HepG2 (cell line): ENCODE results near the gene DPH6. TPM values are rescaled to one million over a fixed set of nuclear protein-coding genes. Genes with fewer than 3 reads are reported as not detected.

ENCODE experiments used
- ATAC-seq: fragments of 200-7000 bp; cut with Tn5 transposase; 3 replicates; pipeline ENCODE4 v1.9.1; 2020; ENCODE audit warnings: mild to moderate bottlenecking, moderate library complexity
- BruUV-seq: library from RNA; stranded (reverse); fragments of 400-500 nt; replicated peaks from 2 replicates; lab custom pipeline; 2021; lab: Mats Ljungman, UMichigan
- CTCF ChIA-PET: fragments of 300-600 bp; formaldehyde crosslinking; extraction: SDS; loops from one replicate; lab custom pipeline; 2021; ENCODE audit warnings: low total read pairs, inconsistent platforms, low intra/inter-chr PET ratio; lab: Yijun Ruan, JAX
- POLR2A ChIA-PET: fragments of 350-600 bp; sonication (Branson Sonifier 250); formaldehyde crosslinking; loops from one replicate; lab custom pipeline; 2020; ENCODE audit warnings: antibody characterized with exemption, inconsistent platforms; lab: Yijun Ruan, JAX
- DNase-seq: peaks from one replicate; pipeline ENCODE4 v3.0.0-alpha.2; 2015; ENCODE audit warnings: low spot score
- FAIRE-seq: peaks from 3 replicates; lab custom pipeline; 2011; peaks lifted over from hg19 to GRCh38; lab: Jason Lieb, UNC
- H2AFZ ChIP-seq: one replicate; pipeline ENCODE4 v1.6.1; 2011; ENCODE audit warnings: low read length, inconsistent platforms
- H3K27ac ChIP-seq: fragments of 300-600 bp; 3 replicates; pipeline ENCODE4 v1.8.0; 2011; ENCODE audit warnings: mixed run types, mild to moderate bottlenecking, mixed read lengths, low read length, inconsistent platforms; ENCODE audit not compliant: insufficient read depth; ENCODE audit errors: extremely low read length
- H3K27me3 ChIP-seq, 2 experiments: fragments of 200-600 bp in 1 of 2; 2 replicates in 1 of 2; 3 replicates in 1 of 2; pipeline versions ENCODE4 v1.6.0 to v1.8.0; 2011; ENCODE audit warnings: low read length in 2 of 2, mild to moderate bottlenecking in 2 of 2, moderate library complexity in 2 of 2, inconsistent platforms in 1 of 2; ENCODE audit not compliant: insufficient read depth in 2 of 2, control insufficient read depth in 1 of 2
- H3K36me3 ChIP-seq, 2 experiments: fragments of 200-600 bp in 1 of 2; replicated peaks in 1 of 2; 2 replicates in 1 of 2; 3 replicates in 1 of 2; pipeline versions ENCODE4 v1.5.1 to v1.8.0; 2011; ENCODE audit warnings: low read length in 2 of 2, inconsistent platforms in 1 of 2; ENCODE audit not compliant: insufficient read depth in 2 of 2, control insufficient read depth in 1 of 2
- H3K4me1 ChIP-seq: 2 replicates; pipeline ENCODE4 v1.5.1; 2012; ENCODE audit warnings: low read length, inconsistent platforms; ENCODE audit not compliant: insufficient read depth
- H3K4me2 ChIP-seq: 2 replicates; pipeline ENCODE4 v1.6.0; 2011; ENCODE audit warnings: low read depth, low read length, inconsistent platforms
- H3K4me3 ChIP-seq, 3 experiments: fragments of 200-600 bp in 1 of 3; sonication (generic), shearing (Covaris generic) in 1 of 3; replicated peaks in 1 of 3; 2 replicates each; pipeline ENCODE4 v1.5.1; 2011 to 2016; ENCODE audit warnings: low read length in 3 of 3, inconsistent platforms in 2 of 3, low read depth in 2 of 3, mild to moderate bottlenecking in 2 of 3, control low read depth in 1 of 3, mixed read lengths in 1 of 3; ENCODE audit not compliant: insufficient read depth in 1 of 3
- H3K79me2 ChIP-seq: one replicate; pipeline ENCODE4 v1.6.1; 2011; ENCODE audit warnings: low read length, inconsistent platforms; ENCODE audit not compliant: insufficient read depth
- H3K9ac ChIP-seq: 2 replicates; pipeline ENCODE4 v1.6.0; 2011; ENCODE audit warnings: mild to moderate bottlenecking, low read depth, low read length, inconsistent platforms; ENCODE audit not compliant: insufficient read depth
- H3K9me3 ChIP-seq: 2 replicates; pipeline ENCODE4 v1.5.1; 2012; ENCODE audit warnings: mild to moderate bottlenecking, low read length
- H4K20me1 ChIP-seq: 2 replicates; pipeline ENCODE4 v1.6.0; 2011; ENCODE audit warnings: inconsistent platforms, mild to moderate bottlenecking, low read length, moderate library complexity; ENCODE audit not compliant: insufficient read depth
- ERF ChIP-seq: IDR thresholded peaks from 2 replicates; pipeline ENCODE4 v1.6.1; 2018; ENCODE audit warnings: missing biosample characterization, missing genetic modification reagents
- GATAD1 ChIP-seq: IDR thresholded peaks from 2 replicates; pipeline ENCODE4 v1.6.1; 2016; ENCODE audit warnings: missing genetic modification reagents, missing compliant biosample characterization
- HOXA9 ChIP-seq: sonication (generic); formaldehyde crosslinking; IDR thresholded peaks from 2 replicates; pipeline ENCODE4 v1.8.1; 2022; ENCODE audit warnings: missing genetic modification reagents, mild to moderate bottlenecking, moderate library complexity, borderline replicate concordance
- IRF1 ChIP-seq: sonication (generic); formaldehyde crosslinking; IDR thresholded peaks from 2 replicates; pipeline ENCODE4 v1.4.0; 2020; ENCODE audit warnings: low read depth, mild to moderate bottlenecking, missing genetic modification reagents
- PAWR ChIP-seq: sonication (generic); formaldehyde crosslinking; IDR thresholded peaks from 2 replicates; pipeline ENCODE4 v1.4.0; 2020; ENCODE audit warnings: missing genetic modification reagents, mild to moderate bottlenecking, borderline replicate concordance
- PHF21A ChIP-seq: sonication (generic); formaldehyde crosslinking; IDR thresholded peaks from 2 replicates; pipeline ENCODE4 v1.5.0; 2020; ENCODE audit warnings: mild to moderate bottlenecking, missing genetic modification reagents
- PHF5A ChIP-seq: IDR thresholded peaks from one replicate; pipeline ENCODE4 v1.6.1; 2018; ENCODE audit warnings: low read depth, missing genetic modification reagents; ENCODE audit not compliant: unreplicated experiment
- SP1 ChIP-seq, 2 experiments: fragments of 450-650 bp in 1 of 2; sonication (generic) in 1 of 2; formaldehyde crosslinking in 1 of 2; IDR thresholded peaks; 2 replicates each; pipeline versions ENCODE4 v1.4.0 to v1.6.1; 2016 to 2020; ENCODE audit warnings: missing genetic modification reagents in 1 of 2
- ZFP36L1 ChIP-seq: sonication (generic); formaldehyde crosslinking; IDR thresholded peaks from 2 replicates; pipeline ENCODE4 v1.8.0; 2022; ENCODE audit warnings: mild to moderate bottlenecking, missing genetic modification reagents, moderate library complexity
- ZFP91 ChIP-seq: sonication (generic); formaldehyde crosslinking; IDR thresholded peaks from 2 replicates; pipeline ENCODE4 v1.9.0; 2022; ENCODE audit warnings: missing genetic modification reagents, mild to moderate bottlenecking, borderline replicate concordance
- ZHX1 ChIP-seq: sonication (generic); formaldehyde crosslinking; IDR thresholded peaks from 2 replicates; pipeline ENCODE4 v1.8.1; 2022; ENCODE audit warnings: low read depth, mild to moderate bottlenecking, missing genetic modification reagents
- ZNF567 ChIP-seq: sonication (generic); formaldehyde crosslinking; IDR thresholded peaks from 2 replicates; pipeline ENCODE4 v1.8.1; 2023; ENCODE audit warnings: mild to moderate bottlenecking, missing genetic modification reagents, borderline replicate concordance
- ZNF83 ChIP-seq: sonication (generic); formaldehyde crosslinking; IDR thresholded peaks from 2 replicates; pipeline ENCODE4 v1.4.0; 2020; ENCODE audit warnings: missing genetic modification reagents, mild to moderate bottlenecking, borderline replicate concordance
- ZSCAN5A ChIP-seq: sonication (generic); formaldehyde crosslinking; IDR thresholded peaks from 2 replicates; pipeline ENCODE4 v1.8.0; 2022; ENCODE audit warnings: mild to moderate bottlenecking, missing genetic modification reagents, borderline replicate concordance
- WGBS: methylation state at CpG from one replicate; pipeline ENCODE4 v1.1.6; 2017; ENCODE audit warnings: low lambda C conversion rate; 5-methylcytosine and 5-hydroxymethylcytosine counted together
- in situ Hi-C: cut with HindIII; loops from 2 replicates; pipeline ENCODE4 v1.10.0; 2017; ENCODE audit warnings: low pct_unique_long_range_greater_than_20kb; ENCODE audit not compliant: extremely low pct_ligation_motif_present
- intact Hi-C: fragments of 100-400 bp; cut with micrococcal nuclease; formaldehyde crosslinking; loops from one replicate; pipeline ENCODE4 v1.10.0; 2022; ENCODE audit not compliant: unreplicated experiment
- polyA plus RNA-seq, 8 experiments: library from polyadenylated mRNA; depleted of rRNA in 3 of 8; stranded (reverse) in 7 of 8; unstranded in 1 of 8; fragments of >200 nt; fragmentation: Illumina TruSeq in 4 of 8; extraction: Trizol in 4 of 8; gene quantifications; 2 replicates each; pipeline versions ENCODE4 v1.2.1 to v1.2.3, GENCODE V29; 2011 to 2016; ENCODE audit warnings: low read depth in 4 of 8, missing spikeins in 1 of 8, mixed read lengths in 1 of 8; ENCODE audit not compliant: insufficient read depth in 1 of 8
- total RNA-seq, 5 experiments: library from RNA; depleted of rRNA; stranded (reverse); fragments of >200 nt; fragmentation: Illumina TruSeq; extraction: Trizol; gene quantifications; 2 replicates each; pipeline ENCODE4 v1.2.3, GENCODE V29; 2016; ENCODE audit warnings: low read depth in 1 of 5

The DPH6 gene
- total and polyA plus RNA-seq, 2 of the 13 experiments (the other 11 are each of a cell fraction or from before 2014, with no cell fraction given) = 10.2 to 25.8 TPM

GRCh38 chr15:35383506-35383905, 162.5 kb downstream of the DPH6 start:
- ChIA-PET POLR2A (no interaction called here), CTCF (no interaction called here)
- no peaks in the 10 kb centered on the region for H3K36me3 ChIP-seq
- TF ChIP-seq ZNF567 = no peak
- no peak for TF ChIP-seq ERF (CRISPR knock-in tag)
- no peak for TF ChIP-seq ZFP36L1 (CRISPR knock-in tag)
- TF ChIP-seq ZNF83 = no peak
- TF ChIP-seq ZHX1 (CRISPR knock-in tag) = no peak
- TF ChIP-seq ZFP91 (CRISPR knock-in tag) = no peak
- no peak for TF ChIP-seq HOXA9 (CRISPR knock-in tag)
- no peak for TF ChIP-seq SP1 (IDR thresholded peaks at IDR 0.05)
- no peak for TF ChIP-seq SP1 (CRISPR knock-in tag; IDR thresholded peaks at IDR 0.05)
- TF ChIP-seq PAWR (CRISPR knock-in tag) = no peak
- no peak for TF ChIP-seq PHF5A
- no peak for TF ChIP-seq ZSCAN5A (CRISPR knock-in tag)
- TF ChIP-seq GATAD1 (CRISPR knock-in tag) = no peak
- no peak for TF ChIP-seq PHF21A (CRISPR knock-in tag)
- no peak for TF ChIP-seq IRF1 (CRISPR knock-in tag)
- 86% methylated on average over 2 of the region's 2 CpGs for WGBS
- no peak overlapping the region for H3K4me3 ChIP-seq
- DNase-seq = no peak
- ATAC-seq = no peak
- in situ Hi-C loops (no loop called here), intact Hi-C loops (no loop called here)
- H3K9ac ChIP-seq = no peak overlapping the region
- no peak overlapping the region for H3K4me2 ChIP-seq
- no peaks in the 10 kb centered on the region for H3K27me3 ChIP-seq
- peaks cover 6% of the 10 kb centered on the region; the same call in 1 of the 2 replicates for H3K4me1 ChIP-seq
- no peaks in the 10 kb centered on the region for H4K20me1 ChIP-seq
- no peaks in the 10 kb centered on the region for H3K9me3 ChIP-seq
- no peak overlapping the region for H2AFZ ChIP-seq
- no peaks in the 10 kb centered on the region for H3K79me2 ChIP-seq
- no TSS peak for BruUV-seq
- FAIRE-seq = no peak
- H3K27ac ChIP-seq = no peak overlapping the region
